ENCODE data around the gene KLHL41. TPM values are rescaled to one million over a fixed set of nuclear protein-coding genes. Genes with fewer than 3 reads are reported as not detected.
A peak's percentile ranks its signal among the peaks of the same experiment; 100 is the strongest.

Gene KLHL41
- total RNA-seq, 6 donors from 2014 or later = 0.40 to 3.1 (median 1.3) TPM; not detected in 1

GRCh38 chr2:169478339-169478738 is 31.2 kb upstream of the KLHL41 start:
- WGBS, 2 donors = 56 to 62% methylated on average over 3 of the region's 3 CpGs
- Histone ChIP-seq H3K9me3 (no peaks in the 10 kb centered on the region), H3K4me1 (peaks cover 0 to 8% (median 4%) of the 10 kb centered on the region in 4 donors), H3K36me3 (peaks cover 0 to 4% (median 0%) of the 10 kb centered on the region in 4 donors), H3K27me3 (no peaks in the 10 kb centered on the region), H3K4me3 (no peak overlapping the region), H3K27ac (peak overlapping the region in 3 of 4 donors; percentile 70 to 83 (median 77))
- DNase-seq (no peak), ATAC-seq (ENCODE audit: low FRiP score in 2 of 2) (peak in 1 of 2 donors; percentile 63)
- TF ChIP-seq EP300 (IDR thresholded peaks at IDR 0.05) (no peak), POLR2A (IDR thresholded peaks at IDR 0.05) (peak in 1 of 4 donors; percentile 26)

- H3K27ac ChIP-seq = peak overlapping the region; percentile 48 to 83 (median 74)
- H3K36me3 ChIP-seq = peaks cover 0 to 8% (median 0%) of the 10 kb centered on the region in 4 donors
- 76% methylated on average over 14 of the region's 14 CpGs for WGBS, 2 donors
- ATAC-seq (ENCODE audit: low FRiP score in 2 of 2) (no peak), DNase-seq (no peak)
- H3K4me1 ChIP-seq = peaks cover 0 to 8% (median 4%) of the 10 kb centered on the region in 4 donors
- TF ChIP-seq CTCF (IDR thresholded peaks at IDR 0.05) (no peak), POLR2A (IDR thresholded peaks at IDR 0.05) (no peak), POLR2AphosphoS5 (IDR thresholded peaks at IDR 0.05) (no peak), EP300 (IDR thresholded peaks at IDR 0.05) (no peak)
- H3K4me3 ChIP-seq = peak overlapping the region; percentile 63 to 92 (median 76)
- no peaks in the 10 kb centered on the region for H3K9me3 ChIP-seq
- no peaks in the 10 kb centered on the region for H3K27me3 ChIP-seq
Observed at GRCh38 chr2:169478745-169479256, 30.7 kb upstream of the KLHL41 start.

DNA sequence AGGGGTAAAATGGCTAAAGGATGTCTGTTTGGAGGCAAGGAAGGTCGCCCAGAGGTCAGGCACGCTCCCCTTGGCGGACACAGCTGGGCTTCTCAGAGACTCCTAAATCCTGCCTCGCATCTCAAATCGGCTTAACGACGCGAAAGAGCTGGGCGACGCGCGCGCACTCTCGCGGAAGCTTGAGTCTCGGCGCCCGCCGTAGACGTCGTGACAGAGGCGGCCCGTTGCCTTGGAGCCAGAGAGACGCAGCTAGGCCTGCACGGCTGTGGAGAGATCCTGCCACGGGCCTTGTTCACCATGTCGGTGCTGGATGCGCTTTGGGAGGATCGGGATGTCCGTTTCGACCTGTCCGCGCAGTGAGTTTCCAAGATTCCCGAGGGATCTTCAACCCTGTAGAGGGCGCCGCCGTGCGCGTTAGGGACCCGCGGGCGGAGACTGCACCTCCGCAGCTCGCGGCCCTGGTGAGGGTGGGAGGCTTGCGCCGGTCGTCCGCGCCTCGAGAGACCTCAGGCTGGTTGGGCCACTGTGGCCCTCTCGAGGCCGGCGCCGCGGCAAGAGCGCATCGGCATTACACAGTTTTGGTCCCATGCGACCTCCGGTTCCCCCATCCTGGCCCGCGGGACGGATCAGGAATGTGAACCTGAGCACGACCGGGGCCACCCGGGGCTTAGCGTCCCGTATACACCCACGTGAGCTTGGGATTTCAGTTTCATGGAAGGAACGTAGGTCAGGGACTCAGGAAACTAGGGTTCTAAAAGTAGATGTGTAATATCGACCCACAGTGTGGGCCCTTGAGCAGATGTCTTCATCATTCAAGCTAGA is 30.0 kb upstream of the KLHL41 start, which contains the start of gene BBS5:
TSS of gene BBS5 (plus strand) at position 238 of the 822 bp plus-strand sequence. CDS start at position 298, 60 bp downstream.
- H3K36me3 ChIP-seq = peaks cover 0 to 15% (median 0%) of the 10 kb centered on the region in 4 donors
- DNase-seq (peak; percentile 83 to 95), ATAC-seq (ENCODE audit: low FRiP score in 2 of 2) (peak; percentile 95 to 97)
- WGBS, 2 donors = 0 to 1% methylated on average over 10 to 45 of the region's 71 CpGs
- peak in 3 of 4 donors; percentile 26 to 70 (median 34) for TF ChIP-seq POLR2A (IDR thresholded peaks at IDR 0.05)
- no peak for TF ChIP-seq EP300 (IDR thresholded peaks at IDR 0.05)
- TF ChIP-seq CTCF (IDR thresholded peaks at IDR 0.05) = peak in 4 of 6 experiments; percentile 23 to 60 (median 32)
- TF ChIP-seq POLR2AphosphoS5 (IDR thresholded peaks at IDR 0.05) = peak in 1 of 2 donors; percentile 64
- peak within 1 kb of the TSS; percentile 48 to 83 (median 74) for H3K27ac ChIP-seq
- peaks cover 0 to 8% (median 4%) of the 10 kb centered on the region in 4 donors for H3K4me1 ChIP-seq
- no peaks in the 10 kb centered on the region for H3K27me3 ChIP-seq
- peak within 1 kb of the TSS; percentile 63 to 92 (median 76) for H3K4me3 ChIP-seq
- no peaks in the 10 kb centered on the region for H3K9me3 ChIP-seq

GRCh38 chr2:169480079-169480465 is 29.4 kb upstream of the KLHL41 start:
- Histone ChIP-seq H3K27me3 (no peaks in the 10 kb centered on the region), H3K4me3 (peak overlapping the region; percentile 63 to 92 (median 76)), H3K9me3 (no peaks in the 10 kb centered on the region), H3K4me1 (peaks cover 0 to 8% (median 4%) of the 10 kb centered on the region in 4 donors), H3K27ac (peak overlapping the region in 2 of 4 donors; percentile 48 to 77), H3K36me3 (peaks cover 0 to 20% (median 0%) of the 10 kb centered on the region in 4 donors)
- TF ChIP-seq POLR2AphosphoS5 (IDR thresholded peaks at IDR 0.05) = no peak
- no peak for TF ChIP-seq EP300 (IDR thresholded peaks at IDR 0.05)
- TF ChIP-seq POLR2A (IDR thresholded peaks at IDR 0.05) = no peak
- no peak for TF ChIP-seq CTCF (IDR thresholded peaks at IDR 0.05)
- DNase-seq (no peak), ATAC-seq (ENCODE audit: low FRiP score in 2 of 2) (no peak)
- WGBS, 2 donors = 40 to 42% methylated on average over 9 of the region's 9 CpGs

GRCh38 chr2:169485650-169486138 is 23.8 kb upstream of the KLHL41 start:
- no peak for ATAC-seq (ENCODE audit: low FRiP score in 2 of 2)
- no peak for DNase-seq
- TF ChIP-seq CTCF (IDR thresholded peaks at IDR 0.05) (no peak), POLR2AphosphoS5 (IDR thresholded peaks at IDR 0.05) (no peak), POLR2A (IDR thresholded peaks at IDR 0.05) (no peak), EP300 (IDR thresholded peaks at IDR 0.05) (no peak)
- Histone ChIP-seq H3K27me3 (no peaks in the 10 kb centered on the region), H3K36me3 (peaks cover 0 to 39% (median 0%) of the 10 kb centered on the region in 4 donors), H3K4me3 (no peak overlapping the region), H3K4me1 (no peaks in the 10 kb centered on the region), H3K9me3 (no peaks in the 10 kb centered on the region), H3K27ac (no peak overlapping the region)
- WGBS, 2 donors = 92 to 100% methylated on average over 1 of the region's 1 CpG

Measured in upper lobe of left lung (tissue), 6 donors.